ENCODE measurements around the gene NOS3. TPM values are rescaled to one million over a fixed set of nuclear protein-coding genes. Genes with fewer than 3 reads are reported as not detected.

Gene NOS3
- total and polyA plus RNA-seq, 9 of the 15 experiments (the other 6 are each of a cell fraction or from before 2014, with no cell fraction given), result 1.1 to 121 (median 23.6) TPM

DNA sequence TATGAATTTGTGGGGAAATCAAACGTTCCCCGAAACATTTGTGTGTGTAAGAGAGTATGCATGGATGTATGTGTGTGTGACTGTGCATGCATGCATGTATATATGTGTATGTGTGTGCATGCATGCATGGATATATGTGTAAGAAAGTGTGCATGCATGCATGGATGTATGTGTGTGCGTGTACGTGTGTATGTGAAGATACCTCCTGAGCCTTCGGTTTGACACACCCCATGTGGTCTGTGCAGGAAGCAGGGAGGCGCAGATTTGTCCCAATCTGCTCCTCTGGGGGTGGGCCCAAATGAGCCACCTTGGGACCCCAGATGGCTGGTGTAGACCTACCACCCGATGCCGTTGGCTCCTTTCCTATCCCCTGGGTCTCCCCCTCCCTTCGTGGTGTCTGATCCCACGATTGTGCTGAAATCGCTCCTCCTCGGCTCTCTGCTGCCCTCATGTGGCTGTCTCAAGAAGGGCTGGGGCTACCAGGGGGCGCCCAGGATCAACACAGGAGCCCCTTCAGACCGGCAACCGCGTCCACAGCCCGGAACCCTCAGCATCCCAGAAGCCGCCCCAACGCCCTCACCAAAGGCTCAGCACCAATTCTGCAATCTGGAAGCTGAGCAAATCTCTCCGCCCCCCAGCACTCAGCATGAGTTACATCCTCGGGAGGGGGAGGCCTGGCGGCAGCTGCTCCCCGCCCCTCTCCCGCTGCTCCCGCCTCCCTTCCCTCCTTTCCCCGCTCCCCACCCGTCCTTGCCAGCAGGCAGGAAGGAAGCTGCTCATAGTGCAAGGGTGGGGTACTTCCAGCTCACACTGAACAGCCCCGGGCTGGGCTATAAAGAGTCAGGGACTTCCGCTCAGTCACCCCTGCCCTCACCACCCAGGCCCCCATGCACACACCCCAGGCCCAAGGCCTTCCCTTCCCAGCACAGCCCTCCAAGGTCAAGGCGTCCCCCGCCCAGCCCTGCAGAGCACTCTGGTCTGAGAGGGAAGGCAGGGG lies 2.3 kb upstream of the NOS3 start (continued):
- TF ChIP-seq REST (IDR thresholded peaks at IDR 0.05; ENCODE audit: borderline replicate concordance), result peak; percentile 94
- TF ChIP-seq REST (CRISPR knock-in tag; IDR thresholded peaks at IDR 0.05; ENCODE audit: low read depth), result peak; percentile 76; the same call in 1 of the 2 replicates
- TF ChIP-seq, protein P1, sequence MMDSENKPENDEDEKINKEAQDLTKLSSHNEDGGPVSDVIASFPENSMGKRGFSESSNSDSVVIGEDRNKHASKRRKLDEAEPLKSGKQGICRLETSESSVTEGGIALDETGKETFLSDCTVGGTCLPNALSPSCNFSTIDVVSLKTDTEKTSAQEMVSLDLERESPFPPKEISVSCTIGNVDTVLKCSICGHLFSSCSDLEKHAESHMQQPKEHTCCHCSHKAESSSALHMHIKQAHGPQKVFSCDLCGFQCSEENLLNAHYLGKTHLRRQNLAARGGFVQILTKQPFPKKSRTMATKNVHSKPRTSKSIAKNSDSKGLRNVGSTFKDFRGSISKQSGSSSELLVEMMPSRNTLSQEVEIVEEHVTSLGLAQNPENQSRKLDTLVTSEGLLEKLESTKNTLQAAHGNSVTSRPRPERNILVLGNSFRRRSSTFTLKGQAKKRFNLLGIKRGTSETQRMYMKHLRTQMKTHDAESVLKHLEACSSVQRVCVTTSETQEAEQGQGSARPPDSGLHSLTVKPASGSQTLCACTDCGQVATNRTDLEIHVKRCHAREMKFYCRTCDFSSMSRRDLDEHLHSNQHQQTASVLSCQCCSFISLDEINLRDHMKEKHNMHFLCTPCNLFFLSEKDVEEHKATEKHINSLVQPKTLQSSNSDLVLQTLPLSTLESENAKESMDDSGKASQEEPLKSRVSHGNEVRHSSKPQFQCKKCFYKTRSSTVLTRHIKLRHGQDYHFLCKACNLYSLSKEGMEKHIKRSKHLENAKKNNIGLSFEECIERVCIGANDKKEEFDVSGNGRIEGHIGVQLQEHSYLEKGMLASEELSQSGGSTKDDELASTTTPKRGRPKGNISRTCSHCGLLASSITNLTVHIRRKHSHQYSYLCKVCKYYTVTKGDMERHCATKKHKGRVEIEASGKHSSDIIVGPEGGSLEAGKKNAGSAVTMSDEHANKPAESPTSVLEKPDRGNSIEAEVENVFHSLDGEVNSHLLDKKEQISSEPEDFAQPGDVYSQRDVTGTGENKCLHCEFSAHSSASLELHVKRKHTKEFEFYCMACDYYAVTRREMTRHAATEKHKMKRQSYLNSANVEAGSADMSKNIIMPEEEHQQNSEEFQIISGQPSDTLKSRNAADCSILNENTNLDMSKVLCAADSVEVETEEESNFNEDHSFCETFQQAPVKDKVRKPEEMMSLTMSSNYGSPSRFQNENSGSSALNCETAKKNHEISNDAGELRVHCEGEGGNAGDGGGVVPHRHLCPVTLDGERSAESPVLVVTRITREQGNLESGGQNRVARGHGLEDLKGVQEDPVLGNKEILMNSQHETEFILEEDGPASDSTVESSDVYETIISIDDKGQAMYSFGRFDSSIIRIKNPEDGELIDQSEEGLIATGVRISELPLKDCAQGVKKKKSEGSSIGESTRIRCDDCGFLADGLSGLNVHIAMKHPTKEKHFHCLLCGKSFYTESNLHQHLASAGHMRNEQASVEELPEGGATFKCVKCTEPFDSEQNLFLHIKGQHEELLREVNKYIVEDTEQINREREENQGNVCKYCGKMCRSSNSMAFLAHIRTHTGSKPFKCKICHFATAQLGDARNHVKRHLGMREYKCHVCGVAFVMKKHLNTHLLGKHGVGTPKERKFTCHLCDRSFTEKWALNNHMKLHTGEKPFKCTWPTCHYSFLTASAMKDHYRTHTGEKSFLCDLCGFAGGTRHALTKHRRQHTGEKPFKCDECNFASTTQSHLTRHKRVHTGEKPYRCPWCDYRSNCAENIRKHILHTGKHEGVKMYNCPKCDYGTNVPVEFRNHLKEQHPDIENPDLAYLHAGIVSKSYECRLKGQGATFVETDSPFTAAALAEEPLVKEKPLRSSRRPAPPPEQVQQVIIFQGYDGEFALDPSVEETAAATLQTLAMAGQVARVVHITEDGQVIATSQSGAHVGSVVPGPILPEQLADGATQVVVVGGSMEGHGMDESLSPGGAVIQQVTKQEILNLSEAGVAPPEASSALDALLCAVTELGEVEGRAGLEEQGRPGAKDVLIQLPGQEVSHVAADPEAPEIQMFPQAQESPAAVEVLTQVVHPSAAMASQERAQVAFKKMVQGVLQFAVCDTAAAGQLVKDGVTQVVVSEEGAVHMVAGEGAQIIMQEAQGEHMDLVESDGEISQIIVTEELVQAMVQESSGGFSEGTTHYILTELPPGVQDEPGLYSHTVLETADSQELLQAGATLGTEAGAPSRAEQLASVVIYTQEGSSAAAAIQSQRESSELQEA (IDR thresholded peaks at IDR 0.05; ENCODE audit: low read depth), result peak; percentile 22; the same call in 1 of the 2 replicates
- TF ChIP-seq TOE1 (IDR thresholded peaks at IDR 0.05; ENCODE audit: borderline replicate concordance), result 0 out of 2 replicates have a peak, but pooled peaks have one; percentile 64
- TF ChIP-seq TOE1 (CRISPR knock-in tag; IDR thresholded peaks at IDR 0.05; ENCODE audit: borderline replicate concordance, low read depth), result no peak
- TF ChIP-seq CBX5 (IDR thresholded peaks at IDR 0.05; ENCODE audit: borderline replicate concordance, low read depth), result no peak
- TF ChIP-seq ZKSCAN1 (IDR thresholded peaks at IDR 0.05; ENCODE audit: low read depth, low read length), result 0 out of 2 replicates have a peak, but pooled peaks have one; percentile 46
- peak; percentile 36; the same call in 1 of the 2 replicates for TF ChIP-seq GATAD2A (IDR thresholded peaks at IDR 0.05)
- peak; percentile 42; the same call in 1 of the 2 replicates for TF ChIP-seq EGR1 (conservative IDR thresholded peaks at IDR 0.05)

Measured in K562 (cell line).